OCI-LY1 (cell line): ENCODE measurements around the gene PDE2A.

ENCODE experiments used
- H2AFZ ChIP-seq: fragments of 200-600 bp; sonication (generic), shearing (Covaris generic); 2 replicates; pipeline ENCODE4 v1.6.0; 2014; ENCODE audit warnings: antibody characterized with exemption, mild to moderate bottlenecking, low read length
- H3F3A ChIP-seq: fragments of 200-600 bp; sonication (generic), shearing (Covaris generic); 2 replicates; pipeline ENCODE4 v1.6.0; 2014; ENCODE audit warnings: mild to moderate bottlenecking, antibody characterized with exemption, low read length, moderate library complexity; ENCODE audit not compliant: insufficient read depth
- H3K27ac ChIP-seq: fragments of 200-600 bp; sonication (generic); 2 replicates; pipeline ENCODE4 v1.5.1; 2014; ENCODE audit warnings: low read length, mixed run types, mild to moderate bottlenecking, low read depth; ENCODE audit not compliant: poor library complexity, severe bottlenecking
- H3K27me3 ChIP-seq: fragments of 200-600 bp; sonication (generic); 2 replicates; pipeline ENCODE4 v1.6.0; 2014; ENCODE audit warnings: antibody characterized with exemption, mild to moderate bottlenecking, low read length, moderate library complexity; ENCODE audit not compliant: insufficient read depth
- H3K36me3 ChIP-seq: fragments of 200-600 bp; sonication (generic); 2 replicates; pipeline ENCODE4 v1.6.1; 2014; ENCODE audit warnings: mild to moderate bottlenecking, antibody characterized with exemption, low read length, moderate library complexity, mixed read lengths; ENCODE audit not compliant: insufficient read depth
- H3K4me1 ChIP-seq: fragments of 200-600 bp; sonication (generic); 2 replicates; pipeline ENCODE4 v1.5.1; 2014; ENCODE audit warnings: mild to moderate bottlenecking, low read length, moderate library complexity; ENCODE audit not compliant: insufficient read depth, severe bottlenecking
- H3K4me2 ChIP-seq: fragments of 200-600 bp; sonication (generic), shearing (Covaris generic); 2 replicates; pipeline ENCODE4 v1.6.1; 2014; ENCODE audit warnings: low read length
- H3K4me3 ChIP-seq: fragments of 200-600 bp; sonication (generic); 2 replicates; pipeline ENCODE4 v1.5.1; 2014; ENCODE audit warnings: low read length, low read depth, mild to moderate bottlenecking, mixed read lengths; ENCODE audit not compliant: poor library complexity, severe bottlenecking
- H3K79me2 ChIP-seq: fragments of 200-600 bp; shearing (Covaris generic); 2 replicates; pipeline ENCODE4 v1.6.1; 2016; ENCODE audit warnings: mixed run types, low read length, mixed read lengths; ENCODE audit not compliant: insufficient read depth
- H3K9ac ChIP-seq: fragments of 200-600 bp; sonication (generic), shearing (Covaris generic); 2 replicates; pipeline ENCODE4 v1.6.1; 2014; ENCODE audit warnings: mild to moderate bottlenecking, low read length, mixed read lengths
- H3K9me2 ChIP-seq: fragments of 200-600 bp; sonication (generic), shearing (Covaris generic); 2 replicates; pipeline ENCODE4 v1.6.1; 2014; ENCODE audit warnings: low read depth, mild to moderate bottlenecking, low read length, mixed read lengths
- H3K9me3 ChIP-seq: fragments of 200-600 bp; shearing (Covaris generic); 2 replicates; pipeline ENCODE4 v1.6.1; 2014; ENCODE audit warnings: low read length, mixed read lengths
- H4K20me1 ChIP-seq: fragments of 200-600 bp; sonication (generic), shearing (Covaris generic); 2 replicates; pipeline ENCODE4 v1.6.0; 2016; ENCODE audit warnings: mild to moderate bottlenecking, low read length; ENCODE audit not compliant: insufficient read depth
- EZH2 ChIP-seq: fragments of 200-600 bp; sonication (generic), shearing (Covaris generic); IDR thresholded peaks from 2 replicates; pipeline ENCODE4 v1.8.0; 2017; ENCODE audit warnings: borderline replicate concordance, mixed run types, mild to moderate bottlenecking, antibody characterized with exemption, low read length, moderate library complexity, mixed read lengths
- TF ChIP-seq, protein P1 (sequence below): fragments of 200-600 bp; sonication (generic), shearing (Covaris generic); IDR thresholded peaks from 2 replicates; pipeline ENCODE4 v1.5.1; 2017; ENCODE audit warnings: mild to moderate bottlenecking, antibody characterized with exemption, low read length, moderate library complexity, mixed read lengths

PDE2A gene

DNA sequence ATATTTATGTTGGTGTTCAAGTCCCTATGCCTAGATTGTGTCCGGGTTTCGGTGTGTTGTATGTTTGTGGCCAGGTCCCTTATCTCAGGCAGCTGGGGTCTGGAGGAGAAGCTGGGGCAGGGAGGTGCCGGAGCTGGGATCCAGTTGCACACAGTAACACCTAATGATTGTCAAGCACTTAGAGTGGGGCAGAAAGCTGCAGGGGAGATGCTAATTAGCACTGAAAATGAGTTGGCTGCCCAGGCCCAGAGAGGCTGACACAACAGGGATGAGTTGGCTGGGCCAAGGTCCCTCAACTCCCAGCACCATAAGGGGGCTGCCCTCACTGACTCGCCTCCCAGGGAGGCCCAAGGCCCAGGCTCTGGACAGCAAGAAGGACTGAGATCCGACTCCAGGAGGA lies 12.2 kb downstream of the PDE2A start:
- H2AFZ ChIP-seq: no peak overlapping the region
- H3K9me2 ChIP-seq: no peaks in the 10 kb centered on the region
- H3K27me3 ChIP-seq: 0 out of 2 replicates have a peak, but pooled peaks cover 4% of the 10 kb centered on the region
- H3K27ac ChIP-seq: no peak overlapping the region
- H4K20me1 ChIP-seq: no peaks in the 10 kb centered on the region
- H3K79me2 ChIP-seq: no peaks in the 10 kb centered on the region
- H3K36me3 ChIP-seq: no peaks in the 10 kb centered on the region
- H3K4me3 ChIP-seq: no peak overlapping the region
- H3K4me2 ChIP-seq: no peak overlapping the region
- no peaks in the 10 kb centered on the region for H3F3A ChIP-seq
- no peak for TF ChIP-seq EZH2
- TF ChIP-seq, protein P1, sequence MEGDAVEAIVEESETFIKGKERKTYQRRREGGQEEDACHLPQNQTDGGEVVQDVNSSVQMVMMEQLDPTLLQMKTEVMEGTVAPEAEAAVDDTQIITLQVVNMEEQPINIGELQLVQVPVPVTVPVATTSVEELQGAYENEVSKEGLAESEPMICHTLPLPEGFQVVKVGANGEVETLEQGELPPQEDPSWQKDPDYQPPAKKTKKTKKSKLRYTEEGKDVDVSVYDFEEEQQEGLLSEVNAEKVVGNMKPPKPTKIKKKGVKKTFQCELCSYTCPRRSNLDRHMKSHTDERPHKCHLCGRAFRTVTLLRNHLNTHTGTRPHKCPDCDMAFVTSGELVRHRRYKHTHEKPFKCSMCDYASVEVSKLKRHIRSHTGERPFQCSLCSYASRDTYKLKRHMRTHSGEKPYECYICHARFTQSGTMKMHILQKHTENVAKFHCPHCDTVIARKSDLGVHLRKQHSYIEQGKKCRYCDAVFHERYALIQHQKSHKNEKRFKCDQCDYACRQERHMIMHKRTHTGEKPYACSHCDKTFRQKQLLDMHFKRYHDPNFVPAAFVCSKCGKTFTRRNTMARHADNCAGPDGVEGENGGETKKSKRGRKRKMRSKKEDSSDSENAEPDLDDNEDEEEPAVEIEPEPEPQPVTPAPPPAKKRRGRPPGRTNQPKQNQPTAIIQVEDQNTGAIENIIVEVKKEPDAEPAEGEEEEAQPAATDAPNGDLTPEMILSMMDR: no peak
- no peaks in the 10 kb centered on the region for H3K4me1 ChIP-seq
- H3K9me3 ChIP-seq: 0 out of 2 replicates have a peak, but pooled peaks cover under 1% of the 10 kb centered on the region
- no peak overlapping the region for H3K9ac ChIP-seq

DNA sequence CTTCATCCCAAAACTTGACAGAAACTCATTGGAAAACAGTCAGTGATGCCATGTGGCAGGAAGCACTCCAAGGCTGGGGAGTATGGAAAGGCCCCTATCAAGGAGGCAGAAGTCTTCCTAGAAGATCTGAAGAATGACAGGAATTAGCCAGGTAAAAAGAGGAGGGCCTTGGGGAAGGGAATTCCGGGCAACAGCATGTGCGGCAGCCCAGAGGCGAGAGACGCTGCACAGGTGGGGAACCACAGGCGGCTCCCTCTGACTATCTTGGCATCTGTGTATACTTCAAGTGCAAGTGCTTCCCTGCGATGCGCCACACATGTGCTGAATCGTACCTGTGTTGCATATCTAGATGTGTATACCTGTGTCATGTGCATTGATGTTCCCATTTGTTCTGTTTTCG lies 12.7 kb downstream of the PDE2A start:
- Histone ChIP-seq H2AFZ (no peak overlapping the region), H3K27ac (no peak overlapping the region), H3K4me3 (no peak overlapping the region), H3K4me1 (no peaks in the 10 kb centered on the region), H3K9me2 (no peaks in the 10 kb centered on the region), H3K79me2 (no peaks in the 10 kb centered on the region), H3K27me3 (0 out of 2 replicates have a peak, but pooled peaks cover 4% of the 10 kb centered on the region), H3K9me3 (no peaks in the 10 kb centered on the region), H3F3A (no peaks in the 10 kb centered on the region), H3K36me3 (no peaks in the 10 kb centered on the region), H3K9ac (no peak overlapping the region), H3K4me2 (no peak overlapping the region), H4K20me1 (no peaks in the 10 kb centered on the region)
- TF ChIP-seq, protein P1: no peak
- TF ChIP-seq EZH2: no peak

DNA sequence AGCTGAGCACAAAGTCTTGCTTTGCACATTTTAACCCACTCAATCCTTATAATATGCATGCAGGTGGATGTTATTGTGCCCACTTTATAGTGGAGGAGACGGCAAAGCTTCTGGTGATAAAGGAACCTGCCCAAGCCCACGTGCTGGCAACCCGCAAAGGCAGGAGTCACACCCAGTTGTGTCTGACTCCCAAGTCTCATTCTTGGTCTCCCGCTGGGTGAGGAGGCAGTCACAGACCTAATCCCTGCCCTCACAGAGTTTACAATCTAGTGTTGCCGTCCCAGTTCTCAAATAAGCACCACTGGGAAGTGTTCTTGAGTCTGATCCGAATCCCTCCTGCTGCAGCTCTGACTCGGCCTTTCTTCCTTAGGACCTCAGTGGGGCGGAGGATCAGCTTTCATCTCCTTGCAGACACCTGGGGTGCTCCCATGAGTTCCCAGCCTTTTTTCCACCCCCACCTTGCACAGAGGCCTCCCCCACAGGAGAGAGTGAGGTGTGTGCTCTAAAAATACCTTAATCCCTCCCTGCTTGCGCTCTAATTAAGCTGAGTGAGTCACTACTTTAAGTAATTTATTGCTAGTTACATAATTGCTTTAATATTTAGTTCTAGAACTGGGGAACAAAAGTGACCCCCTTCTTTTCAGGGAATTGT lies 15.1 kb downstream of the PDE2A start:
- H3K36me3 ChIP-seq: no peaks in the 10 kb centered on the region
- H3K79me2 ChIP-seq: no peaks in the 10 kb centered on the region
- H3K4me1 ChIP-seq: no peaks in the 10 kb centered on the region
- H3K9me2 ChIP-seq: no peaks in the 10 kb centered on the region
- 0 out of 2 replicates have a peak, but pooled peaks cover 4% of the 10 kb centered on the region for H3K27me3 ChIP-seq
- no peak for TF ChIP-seq EZH2
- TF ChIP-seq, protein P1: no peak
- no peak overlapping the region for H3K27ac ChIP-seq
- no peaks in the 10 kb centered on the region for H3F3A ChIP-seq
- H3K4me3 ChIP-seq: no peak overlapping the region
- no peaks in the 10 kb centered on the region for H4K20me1 ChIP-seq
- no peak overlapping the region for H2AFZ ChIP-seq
- H3K9ac ChIP-seq: no peak overlapping the region
- H3K4me2 ChIP-seq: no peak overlapping the region
- H3K9me3 ChIP-seq: no peaks in the 10 kb centered on the region
